Measurements from ENCODE around the gene UNKL. TPM values are rescaled to one million over a fixed set of nuclear protein-coding genes. Genes with fewer than 3 reads are reported as not detected.

UNKL gene
- total and polyA plus RNA-seq, 8 donors: 4.4 to 22.1 (median 10.2) TPM

DNA sequence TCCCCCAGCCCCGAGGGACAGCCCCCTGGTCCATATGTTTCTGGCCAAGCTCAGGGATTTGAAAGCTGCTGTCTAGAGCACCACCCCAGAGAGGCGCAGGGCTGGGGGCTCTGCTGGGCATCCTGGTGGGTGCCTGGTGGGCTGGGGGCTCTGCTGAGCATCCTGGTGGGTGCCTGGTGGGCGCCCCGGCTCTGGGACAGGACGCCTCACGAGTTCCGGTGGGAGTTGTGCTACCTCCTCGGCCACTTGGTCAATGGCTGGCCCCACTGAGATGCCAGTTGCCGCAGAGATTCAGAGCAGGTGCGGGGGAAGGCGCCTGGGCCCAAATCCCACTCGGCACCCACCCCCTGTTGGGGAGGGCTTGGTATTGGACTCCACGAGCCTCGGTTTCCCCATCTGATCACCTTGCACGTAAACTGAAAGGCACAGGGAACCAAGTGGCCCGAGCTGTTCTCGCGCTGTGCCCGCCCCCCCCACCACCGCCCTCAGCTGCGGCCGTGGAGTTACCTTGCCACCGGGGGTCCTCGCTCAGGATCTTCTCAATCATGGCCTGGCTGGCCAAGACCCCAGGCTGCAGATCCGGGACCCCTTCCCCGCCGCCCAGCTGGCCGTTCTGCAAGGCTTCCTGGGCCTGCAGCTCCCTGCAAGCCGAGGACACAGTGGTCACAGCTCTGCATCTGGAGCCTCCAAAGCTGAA, 13.3 kb downstream of the UNKL start:
- no peak overlapping the region for H3K27ac ChIP-seq
- no peaks in the 10 kb centered on the region for H3K9me3 ChIP-seq
- H3K27me3 ChIP-seq: no peaks in the 10 kb centered on the region
- no peaks in the 10 kb centered on the region for H3K4me1 ChIP-seq
- TF ChIP-seq, protein P1, sequence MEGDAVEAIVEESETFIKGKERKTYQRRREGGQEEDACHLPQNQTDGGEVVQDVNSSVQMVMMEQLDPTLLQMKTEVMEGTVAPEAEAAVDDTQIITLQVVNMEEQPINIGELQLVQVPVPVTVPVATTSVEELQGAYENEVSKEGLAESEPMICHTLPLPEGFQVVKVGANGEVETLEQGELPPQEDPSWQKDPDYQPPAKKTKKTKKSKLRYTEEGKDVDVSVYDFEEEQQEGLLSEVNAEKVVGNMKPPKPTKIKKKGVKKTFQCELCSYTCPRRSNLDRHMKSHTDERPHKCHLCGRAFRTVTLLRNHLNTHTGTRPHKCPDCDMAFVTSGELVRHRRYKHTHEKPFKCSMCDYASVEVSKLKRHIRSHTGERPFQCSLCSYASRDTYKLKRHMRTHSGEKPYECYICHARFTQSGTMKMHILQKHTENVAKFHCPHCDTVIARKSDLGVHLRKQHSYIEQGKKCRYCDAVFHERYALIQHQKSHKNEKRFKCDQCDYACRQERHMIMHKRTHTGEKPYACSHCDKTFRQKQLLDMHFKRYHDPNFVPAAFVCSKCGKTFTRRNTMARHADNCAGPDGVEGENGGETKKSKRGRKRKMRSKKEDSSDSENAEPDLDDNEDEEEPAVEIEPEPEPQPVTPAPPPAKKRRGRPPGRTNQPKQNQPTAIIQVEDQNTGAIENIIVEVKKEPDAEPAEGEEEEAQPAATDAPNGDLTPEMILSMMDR (IDR thresholded peaks at IDR 0.05): no peak
- no peak overlapping the region for H3K4me3 ChIP-seq
- DNase-seq (peak in 1 of 6 donors; percentile 64), ATAC-seq (no peak), FAIRE-seq (no peak)
- intact Hi-C loops (cut with DNase I): no loop called here
- H3K36me3 ChIP-seq: peaks cover 0 to 30% (median 9%) of the 10 kb centered on the region in 3 donors
- 89 to 91% methylated on average over 26 to 29 of the region's 29 CpGs for WGBS, 2 donors

DNA sequence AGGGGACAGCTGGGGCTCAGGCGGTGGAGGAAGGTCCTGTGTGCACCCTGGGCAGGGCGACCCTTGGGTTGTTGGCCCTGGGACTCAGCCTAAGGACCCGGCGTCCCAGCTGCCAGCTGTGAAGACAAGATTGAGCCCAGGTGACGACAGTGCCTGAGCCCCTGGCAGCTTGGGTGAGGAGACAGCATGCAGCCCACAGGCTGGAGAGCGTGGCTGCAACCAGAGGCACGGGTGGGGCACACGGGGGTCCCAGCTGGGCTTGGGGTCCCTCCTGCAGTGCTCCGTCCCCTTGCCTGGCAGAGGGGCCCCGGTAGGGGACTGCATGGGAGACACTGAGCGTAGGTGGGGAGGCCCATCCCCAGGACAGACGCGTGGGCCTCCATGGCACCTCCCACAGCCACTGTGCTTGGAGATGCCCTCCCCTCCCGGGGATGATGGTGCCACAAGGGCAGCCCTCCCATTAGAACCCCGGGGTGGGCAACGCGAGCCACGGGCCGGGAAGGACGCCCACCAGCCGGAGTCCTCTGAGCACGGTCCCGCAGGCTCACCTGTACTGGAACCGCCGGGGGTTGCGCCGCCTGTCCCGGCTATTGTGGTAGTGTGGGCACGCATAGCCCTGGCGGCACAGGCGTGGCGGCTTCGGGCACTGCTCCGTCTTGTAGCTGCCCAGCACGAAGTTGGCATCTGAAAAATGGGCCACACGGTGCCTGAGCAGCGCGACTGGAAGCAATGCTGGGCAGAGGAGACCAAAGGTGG, 15.5 kb downstream of the UNKL start:
- FAIRE-seq (no peak), ATAC-seq (no peak), DNase-seq (peak in 1 of 6 donors; percentile 68)
- no peak overlapping the region for H3K4me3 ChIP-seq
- 94 to 95% methylated on average over 33 to 38 of the region's 38 CpGs for WGBS, 2 donors
- H3K4me1 ChIP-seq: no peaks in the 10 kb centered on the region
- no peak overlapping the region for H3K27ac ChIP-seq
- no peaks in the 10 kb centered on the region for H3K27me3 ChIP-seq
- H3K36me3 ChIP-seq: peaks cover 0 to 37% (median 9%) of the 10 kb centered on the region in 3 donors
- TF ChIP-seq, protein P1 (IDR thresholded peaks at IDR 0.05): no peak
- no peaks in the 10 kb centered on the region for H3K9me3 ChIP-seq
- intact Hi-C loops (cut with DNase I): no loop called here

DNA sequence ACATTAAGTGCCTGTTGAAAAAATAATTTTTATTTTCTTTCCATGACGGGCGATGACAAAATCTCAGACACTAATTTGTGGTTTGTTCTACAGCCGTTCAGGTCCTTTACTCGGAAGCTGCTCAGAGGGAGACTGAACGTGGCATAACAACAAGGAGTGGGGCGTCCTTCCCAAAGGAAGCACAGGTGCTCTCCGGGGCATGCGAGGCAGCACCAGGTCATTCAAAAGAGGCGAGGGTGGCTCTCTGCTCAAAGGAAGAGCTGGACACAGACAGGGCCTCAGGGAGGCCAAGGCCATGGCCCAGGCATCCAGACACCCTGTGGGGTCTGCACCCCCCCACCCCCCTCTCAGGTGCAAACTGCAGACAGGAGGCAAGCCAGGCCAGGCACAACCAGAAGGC, 16.2 kb downstream of the UNKL start:
- no peaks in the 10 kb centered on the region for H3K27me3 ChIP-seq
- intact Hi-C loops (cut with DNase I): no loop called here
- TF ChIP-seq, protein P1 (IDR thresholded peaks at IDR 0.05): no peak
- H3K9me3 ChIP-seq: no peaks in the 10 kb centered on the region
- WGBS, 2 donors: 93 to 95% methylated on average over 9 of the region's 9 CpGs
- DNase-seq (no peak), ATAC-seq (no peak), FAIRE-seq (no peak)
- no peak overlapping the region for H3K4me3 ChIP-seq
- H3K4me1 ChIP-seq: no peaks in the 10 kb centered on the region
- no peak overlapping the region for H3K27ac ChIP-seq
- peaks cover 0 to 40% (median 9%) of the 10 kb centered on the region in 3 donors for H3K36me3 ChIP-seq

DNA sequence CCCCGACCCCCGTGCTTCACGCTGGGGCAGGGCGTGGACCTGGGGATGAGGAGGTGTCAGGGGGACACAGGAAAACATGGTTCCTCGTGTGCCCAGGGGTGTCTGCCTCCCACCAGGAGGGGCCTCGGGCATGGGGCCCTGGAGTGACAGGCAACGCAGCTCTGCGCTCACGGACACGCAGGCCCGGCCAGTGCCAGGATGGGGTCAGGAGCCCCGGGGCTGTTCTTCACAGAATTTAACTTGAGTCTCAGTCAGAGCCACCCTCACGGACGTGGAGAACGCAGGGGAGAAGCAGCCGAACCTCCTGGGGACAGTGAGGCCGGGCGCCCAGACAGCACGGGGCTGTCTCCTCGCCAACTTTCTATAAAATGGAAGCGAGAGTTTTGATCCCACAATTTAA, 16.7 kb downstream of the UNKL start:
- ATAC-seq: no peak
- Histone ChIP-seq H3K36me3 (peaks cover 0 to 45% (median 9%) of the 10 kb centered on the region in 3 donors), H3K27me3 (no peaks in the 10 kb centered on the region), H3K27ac (no peak overlapping the region), H3K4me3 (no peak overlapping the region), H3K9me3 (no peaks in the 10 kb centered on the region), H3K4me1 (no peaks in the 10 kb centered on the region)
- TF ChIP-seq, protein P1 (IDR thresholded peaks at IDR 0.05): no peak
- FAIRE-seq: no peak
- DNase-seq: peak in 1 of 6 donors; percentile 58
- intact Hi-C loops (cut with DNase I): no loop called here
- 92 to 95% methylated on average over 17 to 21 of the region's 21 CpGs for WGBS, 2 donors

All from pancreas (tissue), 10 donors.